AG09309 (cell line): ENCODE data around the gene LRRC8A.
"Not testable (repeated sequence)": the region's sequence is repeated elsewhere in the genome, so short reads cannot be mapped to it uniquely, and the experiment has no call there.

Experiments used
- DNase-seq: peaks from one replicate; pipeline ENCODE4 v3.0.0-alpha.2; 2010; ENCODE audit warnings: low read depth
- H3K4me3 ChIP-seq: 2 replicates; pipeline ENCODE4 v1.5.1; 2011; ENCODE audit warnings: mild to moderate bottlenecking, low read depth, low read length, moderate library complexity; ENCODE audit not compliant: control insufficient read depth
- TF ChIP-seq, protein P1 (sequence below): IDR thresholded peaks from 2 replicates; pipeline ENCODE4 v1.5.1; 2011; ENCODE audit warnings: mild to moderate bottlenecking, low read depth, low read length, inconsistent platforms; ENCODE audit not compliant: insufficient read depth, control insufficient read depth; ENCODE audit errors: missing control alignments

The LRRC8A gene

DNA sequence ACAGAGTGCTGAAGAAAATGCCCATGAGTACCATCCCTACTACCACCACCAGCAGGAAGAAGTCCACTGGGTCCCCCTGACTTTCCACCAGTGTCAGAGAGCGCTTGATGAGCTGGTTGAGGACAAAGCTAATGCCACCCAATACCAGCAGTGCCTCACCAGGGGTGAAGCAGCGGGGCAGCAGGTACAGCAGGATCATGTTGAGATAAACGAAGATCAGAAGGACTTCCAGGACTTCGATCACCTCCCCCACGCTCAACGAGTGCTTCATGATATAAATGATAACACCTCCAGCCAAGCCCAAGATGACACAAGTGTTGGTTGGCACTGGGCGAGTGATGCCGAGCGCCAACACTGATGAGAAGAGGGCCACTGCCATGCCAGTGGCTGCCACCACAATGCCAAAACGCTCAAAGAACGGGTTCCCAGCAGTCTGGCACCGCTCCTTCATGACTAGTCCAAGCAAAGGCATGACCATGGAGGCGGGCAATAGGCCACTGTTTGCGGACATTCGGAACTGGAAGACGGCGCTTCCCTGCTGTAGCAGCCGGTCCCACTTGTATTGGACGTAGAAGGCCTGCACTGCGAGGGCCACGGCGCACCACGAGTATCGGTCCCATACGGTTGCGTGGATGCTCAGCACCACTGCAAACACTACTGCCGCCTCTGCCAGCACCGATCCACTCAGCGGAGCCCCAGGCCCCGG is 64.8 kb downstream of the LRRC8A start:
- DNase-seq, result no peak

DNA sequence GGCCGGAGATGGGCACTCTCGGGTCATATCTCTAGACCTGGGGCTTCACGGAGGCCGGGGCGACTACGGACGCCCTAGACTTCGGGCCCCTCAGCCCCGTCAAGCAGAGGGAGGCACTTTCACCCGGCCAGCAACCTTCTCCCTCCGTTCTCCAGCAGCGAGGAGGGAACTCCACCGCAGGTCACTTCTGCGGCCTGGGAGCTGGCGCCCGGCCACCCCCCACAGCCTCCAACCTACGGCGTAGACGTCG is 65.3 kb downstream of the LRRC8A start:
- peak overlapping the region; percentile 99 for H3K4me3 ChIP-seq
- no peak for DNase-seq
- TF ChIP-seq, protein P1, sequence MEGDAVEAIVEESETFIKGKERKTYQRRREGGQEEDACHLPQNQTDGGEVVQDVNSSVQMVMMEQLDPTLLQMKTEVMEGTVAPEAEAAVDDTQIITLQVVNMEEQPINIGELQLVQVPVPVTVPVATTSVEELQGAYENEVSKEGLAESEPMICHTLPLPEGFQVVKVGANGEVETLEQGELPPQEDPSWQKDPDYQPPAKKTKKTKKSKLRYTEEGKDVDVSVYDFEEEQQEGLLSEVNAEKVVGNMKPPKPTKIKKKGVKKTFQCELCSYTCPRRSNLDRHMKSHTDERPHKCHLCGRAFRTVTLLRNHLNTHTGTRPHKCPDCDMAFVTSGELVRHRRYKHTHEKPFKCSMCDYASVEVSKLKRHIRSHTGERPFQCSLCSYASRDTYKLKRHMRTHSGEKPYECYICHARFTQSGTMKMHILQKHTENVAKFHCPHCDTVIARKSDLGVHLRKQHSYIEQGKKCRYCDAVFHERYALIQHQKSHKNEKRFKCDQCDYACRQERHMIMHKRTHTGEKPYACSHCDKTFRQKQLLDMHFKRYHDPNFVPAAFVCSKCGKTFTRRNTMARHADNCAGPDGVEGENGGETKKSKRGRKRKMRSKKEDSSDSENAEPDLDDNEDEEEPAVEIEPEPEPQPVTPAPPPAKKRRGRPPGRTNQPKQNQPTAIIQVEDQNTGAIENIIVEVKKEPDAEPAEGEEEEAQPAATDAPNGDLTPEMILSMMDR, result no peak

More for the DNA sequence above, 64.8 kb downstream of the LRRC8A start:
- TF ChIP-seq, protein P1, result no peak
- H3K4me3 ChIP-seq, result peak overlapping the region; percentile 99

DNA sequence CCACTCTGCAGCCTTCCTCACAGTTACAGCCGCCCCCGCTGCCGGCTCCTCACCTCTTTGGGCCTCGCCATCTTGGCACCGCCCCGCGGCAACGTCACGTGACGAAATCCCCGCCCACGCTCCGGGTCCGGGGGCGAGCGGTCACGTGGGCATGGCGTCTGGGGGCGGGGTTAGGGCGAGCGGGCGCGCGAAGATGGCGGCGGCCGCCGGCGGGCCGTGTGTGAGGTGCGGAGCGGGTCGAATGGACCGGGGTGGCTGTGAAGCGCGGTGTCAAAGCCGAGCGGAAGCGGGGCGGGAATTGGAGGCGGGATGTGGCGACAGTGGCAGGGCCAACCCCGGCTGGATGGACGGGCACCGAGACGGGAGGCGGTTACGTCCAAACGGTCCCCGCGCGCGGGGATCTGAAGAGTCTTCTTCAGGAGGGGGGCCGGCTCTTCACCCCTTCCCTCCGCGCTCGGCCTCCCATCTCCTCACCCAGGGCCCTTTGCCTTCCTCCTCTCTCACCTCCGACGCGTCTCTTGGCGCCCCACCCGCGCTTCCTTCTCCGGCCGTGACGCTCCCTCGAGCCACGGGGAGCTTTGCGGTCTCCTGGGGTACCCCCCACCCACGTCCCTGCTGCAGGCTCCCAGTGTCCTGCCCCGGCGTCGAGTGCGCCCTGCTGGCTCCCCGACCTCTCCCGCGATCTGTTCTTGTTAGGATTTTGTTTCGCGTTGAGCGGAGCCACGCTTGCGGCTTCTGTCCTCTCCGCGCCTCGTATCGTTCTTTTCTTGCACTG is 65.8 kb downstream of the LRRC8A start, which contains the start of the genes DOLK and NUP188:
DOLK (minus strand) TSS at position 77 of the 775 bp plus-strand sequence. CDS start 300 bp downstream, outside the sequence.
NUP188 (plus strand) TSS at position 173 of the 775 bp plus-strand sequence; CDS start at position 194, 21 bp downstream.
- H3K4me3 ChIP-seq, result peak within 1 kb of the TSS; percentile 99
- TF ChIP-seq, protein P1, result no peak
- peak; percentile 43 for DNase-seq

DNA sequence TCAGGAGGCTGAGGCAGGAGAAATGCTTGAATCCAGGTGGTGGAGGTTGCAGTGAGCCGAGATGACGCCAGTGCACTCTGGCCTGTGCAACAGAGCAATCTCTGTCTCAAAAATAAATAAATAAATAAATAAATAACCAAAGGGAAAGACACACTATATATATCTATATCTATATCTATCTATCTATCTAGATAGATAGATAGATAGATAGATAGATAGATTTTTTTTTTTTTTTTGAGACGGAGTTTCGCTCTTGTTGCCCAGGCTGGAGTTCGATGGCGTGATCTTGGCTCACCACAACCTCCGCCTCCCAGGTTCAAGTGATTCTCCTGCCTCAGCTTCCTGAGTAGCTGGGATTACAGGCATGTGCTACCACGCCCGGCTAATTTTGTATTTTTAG is 79.5 kb downstream of the LRRC8A start:
- DNase-seq, H3K4me3 ChIP-seq: not testable (repeated sequence)
